Central memory CD8-positive, alpha-beta T cell (primary cell): ENCODE data around the gene POLD1.

Experiments
- ATAC-seq: fragments of 150-1000 bp; cut with Tn5 transposase; replicated peaks from 2 replicates; pipeline ENCODE4 v1.10.0; 2022; ENCODE audit warnings: mild to moderate bottlenecking, moderate FRiP score, moderate number of reproducible peaks; ENCODE audit not compliant: poor library complexity, severe bottlenecking; ENCODE audit errors: extremely low read depth
- DNase-seq, 2 donors: peaks; one replicate each; pipeline ENCODE4 v3.0.0; 2021; ENCODE audit warnings: low spot score in 2 of 2
- H3K27ac Mint-ChIP-seq: one replicate; pipeline ENCODE4 v1.8.0; 2022; ENCODE audit warnings: low read depth, mild to moderate bottlenecking, moderate library complexity, mixed read lengths
- H3K27me3 Mint-ChIP-seq: one replicate; pipeline ENCODE4 v1.8.0; 2022; ENCODE audit warnings: mixed read lengths
- H3K36me3 Mint-ChIP-seq: one replicate; pipeline ENCODE4 v1.8.0; 2022; ENCODE audit warnings: mild to moderate bottlenecking, moderate library complexity, mixed read lengths; ENCODE audit not compliant: insufficient read depth
- H3K4me1 Mint-ChIP-seq: one replicate; pipeline ENCODE4 v1.8.0; 2022; ENCODE audit warnings: mixed read lengths
- H3K4me3 Mint-ChIP-seq: one replicate; pipeline ENCODE4 v1.8.0; 2022; ENCODE audit warnings: mild to moderate bottlenecking, moderate library complexity, mixed read lengths
- H3K9me3 Mint-ChIP-seq: one replicate; pipeline ENCODE4 v1.8.0; 2022; ENCODE audit warnings: mixed read lengths

Gene POLD1

GRCh38 chr19:50449236-50449899 lies 65.2 kb downstream of the POLD1 start:
- H3K9me3 Mint-ChIP-seq: no peaks in the 10 kb centered on the region
- H3K27me3 Mint-ChIP-seq: peaks cover 42% of the 10 kb centered on the region
- no peak overlapping the region for H3K27ac Mint-ChIP-seq
- H3K4me3 Mint-ChIP-seq: no peak overlapping the region
- peaks cover 1% of the 10 kb centered on the region for H3K36me3 Mint-ChIP-seq
- no peaks in the 10 kb centered on the region for H3K4me1 Mint-ChIP-seq
- ATAC-seq (no peak), DNase-seq (no peak)

GRCh38 chr19:50450369-50451222 lies 66.4 kb downstream of the POLD1 start:
- peaks cover 1% of the 10 kb centered on the region for H3K36me3 Mint-ChIP-seq
- DNase-seq (no peak), ATAC-seq (no peak)
- H3K9me3 Mint-ChIP-seq: no peaks in the 10 kb centered on the region
- no peak overlapping the region for H3K4me3 Mint-ChIP-seq
- H3K4me1 Mint-ChIP-seq: no peaks in the 10 kb centered on the region
- peaks cover 32% of the 10 kb centered on the region for H3K27me3 Mint-ChIP-seq
- H3K27ac Mint-ChIP-seq: no peak overlapping the region

GRCh38 chr19:50451223-50451534 lies 67.0 kb downstream of the POLD1 start:
- no peak for ATAC-seq
- no peak overlapping the region for H3K27ac Mint-ChIP-seq
- no peak for DNase-seq
- H3K9me3 Mint-ChIP-seq: no peaks in the 10 kb centered on the region
- no peak overlapping the region for H3K4me3 Mint-ChIP-seq
- H3K4me1 Mint-ChIP-seq: no peaks in the 10 kb centered on the region
- peaks cover 1% of the 10 kb centered on the region for H3K36me3 Mint-ChIP-seq
- H3K27me3 Mint-ChIP-seq: peaks cover 29% of the 10 kb centered on the region

- peaks cover 2% of the 10 kb centered on the region for H3K36me3 Mint-ChIP-seq
- H3K27ac Mint-ChIP-seq: no peak overlapping the region
- no peaks in the 10 kb centered on the region for H3K4me1 Mint-ChIP-seq
- ATAC-seq (no peak), DNase-seq (no peak)
- H3K27me3 Mint-ChIP-seq: peaks cover 43% of the 10 kb centered on the region
- no peak overlapping the region for H3K4me3 Mint-ChIP-seq
- H3K9me3 Mint-ChIP-seq: no peaks in the 10 kb centered on the region
These were observed 69.1 kb downstream of the POLD1 start for GRCh38 chr19:50453243-50453642.

GRCh38 chr19:50455992-50456391 lies 71.8 kb downstream of the POLD1 start:
- Mint-ChIP-seq H3K4me3 (no peak overlapping the region), H3K9me3 (no peaks in the 10 kb centered on the region), H3K27me3 (peaks cover 32% of the 10 kb centered on the region), H3K27ac (no peak overlapping the region), H3K36me3 (peaks cover 2% of the 10 kb centered on the region), H3K4me1 (no peaks in the 10 kb centered on the region)
- no peak for DNase-seq
- no peak for ATAC-seq

GRCh38 chr19:50457300-50457699 lies 73.2 kb downstream of the POLD1 start:
- peaks cover 2% of the 10 kb centered on the region for H3K36me3 Mint-ChIP-seq
- DNase-seq (no peak), ATAC-seq (no peak)
- H3K4me1 Mint-ChIP-seq: peaks cover 5% of the 10 kb centered on the region
- no peak overlapping the region for H3K4me3 Mint-ChIP-seq
- peaks cover 25% of the 10 kb centered on the region for H3K27me3 Mint-ChIP-seq
- no peaks in the 10 kb centered on the region for H3K9me3 Mint-ChIP-seq
- no peak overlapping the region for H3K27ac Mint-ChIP-seq

- Mint-ChIP-seq H3K4me1 (peaks cover 5% of the 10 kb centered on the region), H3K36me3 (peaks cover 2% of the 10 kb centered on the region), H3K9me3 (no peaks in the 10 kb centered on the region), H3K4me3 (no peak overlapping the region), H3K27me3 (peaks cover 15% of the 10 kb centered on the region), H3K27ac (no peak overlapping the region)
- DNase-seq: no peak
- no peak for ATAC-seq
These were observed 74.4 kb downstream of the POLD1 start for GRCh38 chr19:50458396-50459066.

GRCh38 chr19:50459067-50459456 lies 74.9 kb downstream of the POLD1 start:
- peaks cover 15% of the 10 kb centered on the region for H3K27me3 Mint-ChIP-seq
- no peak overlapping the region for H3K27ac Mint-ChIP-seq

GRCh38 chr19:50459638-50460037 lies 75.5 kb downstream of the POLD1 start:
- Mint-ChIP-seq H3K9me3 (no peaks in the 10 kb centered on the region), H3K27me3 (peaks cover 15% of the 10 kb centered on the region), H3K27ac (no peak overlapping the region), H3K4me3 (no peak overlapping the region), H3K4me1 (peaks cover 5% of the 10 kb centered on the region), H3K36me3 (peaks cover 2% of the 10 kb centered on the region)
- no peak for ATAC-seq
- no peak for DNase-seq

More at GRCh38 chr19:50459067-50459456, 74.9 kb downstream of the POLD1 start:
- H3K4me1 Mint-ChIP-seq: peaks cover 5% of the 10 kb centered on the region
- no peak overlapping the region for H3K4me3 Mint-ChIP-seq
- DNase-seq (no peak), ATAC-seq (no peak)
- peaks cover 2% of the 10 kb centered on the region for H3K36me3 Mint-ChIP-seq
- no peaks in the 10 kb centered on the region for H3K9me3 Mint-ChIP-seq

GRCh38 chr19:50460161-50460765 lies 76.1 kb downstream of the POLD1 start:
- H3K4me3 Mint-ChIP-seq: no peak overlapping the region
- peaks cover 2% of the 10 kb centered on the region for H3K36me3 Mint-ChIP-seq
- H3K27ac Mint-ChIP-seq: no peak overlapping the region
- no peaks in the 10 kb centered on the region for H3K9me3 Mint-ChIP-seq
- H3K27me3 Mint-ChIP-seq: peaks cover 15% of the 10 kb centered on the region
- peaks cover 5% of the 10 kb centered on the region for H3K4me1 Mint-ChIP-seq
- ATAC-seq: no peak
- no peak for DNase-seq

- Mint-ChIP-seq H3K4me1 (peaks cover 5% of the 10 kb centered on the region), H3K27ac (no peak overlapping the region), H3K9me3 (no peaks in the 10 kb centered on the region), H3K4me3 (no peak overlapping the region), H3K36me3 (peaks cover 2% of the 10 kb centered on the region), H3K27me3 (peaks cover 14% of the 10 kb centered on the region)
- DNase-seq: peak; percentile 28 to 40
- ATAC-seq: peak; percentile 62
These were observed 77.1 kb downstream of the POLD1 start for GRCh38 chr19:50461066-50461875.

- Mint-ChIP-seq H3K36me3 (no peaks in the 10 kb centered on the region), H3K27ac (no peak overlapping the region), H3K9me3 (no peaks in the 10 kb centered on the region), H3K4me1 (peaks cover 5% of the 10 kb centered on the region), H3K4me3 (no peak overlapping the region), H3K27me3 (peaks cover 6% of the 10 kb centered on the region)
- DNase-seq (no peak), ATAC-seq (no peak)
These were observed 78.8 kb downstream of the POLD1 start for GRCh38 chr19:50462970-50463369.
